Posterior cingulate gyrus (tissue), 11 donors: ENCODE results near the gene MMP7.
A peak's percentile ranks its signal among the peaks of the same experiment; 100 is the strongest.

Experiments used
- DNase-seq, 10 donors: peaks; one replicate each; pipeline versions ENCODE4 v3.0.0 to v3.0.0-alpha.2; 2020 to 2021; ENCODE audit warnings: mixed read lengths in 3 of 10
- intact Hi-C: fragments of 100-400 bp; cut with DNase I; formaldehyde crosslinking; loops from one replicate; pipeline ENCODE4 v1.15.1; 2023

The MMP7 gene

DNA sequence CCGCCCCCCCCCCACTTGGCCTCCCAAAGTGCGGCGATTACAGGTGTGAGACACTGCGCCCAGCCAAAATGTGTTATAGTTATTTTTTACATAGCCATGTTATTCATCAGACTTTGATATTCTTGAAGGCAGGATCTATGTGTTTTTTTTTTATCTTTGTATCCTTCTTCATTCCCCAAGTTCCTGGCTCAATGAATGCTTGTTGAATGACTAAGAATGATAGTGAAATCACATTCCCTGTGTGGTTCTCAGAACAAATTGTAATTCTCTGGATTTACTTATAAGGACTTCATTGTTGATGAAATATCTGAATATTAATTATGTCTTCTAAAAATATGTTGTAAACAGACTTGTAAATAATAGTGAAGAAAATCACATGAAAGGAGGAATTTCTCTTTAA lies 33.5 kb downstream of the MMP7 start:
- DNase-seq, result no peak
- intact Hi-C loops, result loop anchor here (5.0 to 10.0 kb wide), 3 partner anchors 45 to 210 kb away; partner anchors contain the start of gene TMEM123

DNA sequence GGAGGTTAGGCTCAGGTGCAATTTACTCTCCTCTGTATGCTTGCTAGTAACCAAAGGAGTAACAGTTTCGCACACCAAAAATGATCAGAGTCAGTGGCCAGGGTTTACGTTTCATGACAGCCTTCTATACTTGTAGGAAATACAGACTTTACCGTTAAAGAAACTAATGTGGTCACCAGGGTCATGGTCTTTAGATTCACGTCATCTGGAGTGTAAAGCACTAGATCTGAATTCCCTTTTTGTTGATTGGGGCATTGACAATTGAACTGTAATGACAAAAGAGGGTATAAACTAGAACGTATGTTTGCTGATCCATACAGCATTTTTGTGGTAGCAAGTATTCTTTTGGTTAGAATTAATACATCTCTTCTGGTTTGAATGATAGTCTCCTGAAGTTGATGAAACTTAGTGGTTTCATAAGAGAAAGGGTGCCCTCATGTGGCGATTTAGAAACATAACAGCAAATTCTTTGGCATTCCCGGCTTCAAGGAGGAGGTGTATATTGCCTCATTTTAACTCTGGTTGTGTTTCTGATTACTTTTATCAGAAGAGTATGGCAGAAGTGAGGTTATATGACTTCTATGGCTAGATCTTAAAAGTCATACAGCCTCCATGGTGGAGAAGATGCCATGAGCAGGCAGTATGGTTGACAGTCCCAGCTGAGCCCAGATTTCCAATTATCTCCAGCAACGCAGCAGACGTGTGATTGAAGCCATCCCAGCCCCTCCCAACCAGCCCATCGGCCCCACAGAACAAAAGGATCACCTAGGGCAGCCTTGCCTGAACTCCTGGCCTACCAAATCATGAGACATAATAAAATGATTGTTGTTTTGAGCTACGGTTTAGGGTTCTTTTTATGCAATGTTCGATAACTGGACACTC lies 35.1 kb downstream of the MMP7 start:
- intact Hi-C loops, result loop anchor here (1.0 to 10.0 kb wide), 6 partner anchors 43 to 208 kb away; partner anchors contain the start of gene TMEM123
- peak in 3 of 10 donors; percentile 15 to 46 (median 37) for DNase-seq

DNA sequence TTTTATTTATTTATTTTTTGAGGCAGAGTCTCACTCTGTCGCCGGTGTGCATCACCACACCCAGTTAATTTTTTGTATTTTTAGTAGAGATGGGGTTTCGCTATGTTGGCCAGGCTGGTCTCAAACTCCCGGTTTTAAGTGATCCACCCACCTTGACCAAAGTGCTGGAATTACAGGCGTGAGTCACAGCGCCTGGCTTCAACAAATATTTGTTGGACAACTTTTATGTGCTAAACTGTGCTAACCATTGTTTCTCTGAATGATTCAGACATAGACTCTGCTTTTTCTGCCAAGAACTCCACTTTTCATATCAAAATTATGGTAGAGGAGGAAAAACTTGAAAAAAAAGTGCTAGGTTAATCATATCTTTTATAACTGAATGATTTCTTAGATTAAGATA lies 36.3 kb downstream of the MMP7 start:
- intact Hi-C loops, result loop anchor here (10.0 kb wide), 1 partner anchor 121 kb away; no protein-coding TSS in a partner anchor
- no peak for DNase-seq

DNA sequence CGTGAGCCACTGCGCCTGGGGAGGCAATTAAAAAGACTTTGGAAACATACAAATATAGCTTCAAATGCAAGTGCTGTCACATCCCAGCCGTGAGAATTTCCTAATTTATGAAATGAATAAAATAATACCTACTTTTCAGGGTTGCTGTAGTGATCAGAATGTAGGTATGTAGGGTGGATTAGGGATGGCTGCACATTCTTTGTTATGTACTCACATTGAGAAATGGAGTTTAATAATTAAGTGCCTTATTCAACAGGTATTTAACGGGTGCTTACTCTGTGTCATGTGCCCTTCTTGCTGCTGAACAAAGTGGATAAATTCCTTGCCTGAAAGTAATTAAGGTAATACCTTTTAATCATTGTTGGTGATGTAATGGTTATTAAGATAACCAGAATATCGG lies 37.0 kb downstream of the MMP7 start:
- no peak for DNase-seq
- intact Hi-C loops, result loop anchor here (10.0 kb wide), 1 partner anchor 121 kb away; no protein-coding TSS in a partner anchor

DNA sequence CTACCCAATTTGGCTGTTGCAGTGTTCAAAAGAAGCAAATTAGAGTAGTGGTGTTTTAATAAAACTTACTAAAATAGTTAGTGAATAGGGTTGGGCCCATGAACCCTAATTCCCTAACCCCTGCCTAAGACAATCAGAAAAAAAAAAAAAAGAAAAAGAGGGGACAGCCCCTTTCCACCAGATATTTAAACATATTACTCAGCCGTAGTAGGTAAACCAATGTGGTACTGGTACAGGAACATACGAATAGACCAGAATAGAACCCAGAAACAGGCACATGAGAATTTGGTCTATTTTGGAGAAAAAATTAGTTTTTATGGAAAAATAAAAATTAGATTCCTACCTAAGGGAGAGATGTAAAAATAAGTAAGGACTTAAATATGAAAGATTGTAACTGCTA lies 38.6 kb downstream of the MMP7 start:
- no peak for DNase-seq
- intact Hi-C loops, result loop anchor here (10.0 kb wide), 1 partner anchor 123 kb away; no protein-coding TSS in a partner anchor

DNA sequence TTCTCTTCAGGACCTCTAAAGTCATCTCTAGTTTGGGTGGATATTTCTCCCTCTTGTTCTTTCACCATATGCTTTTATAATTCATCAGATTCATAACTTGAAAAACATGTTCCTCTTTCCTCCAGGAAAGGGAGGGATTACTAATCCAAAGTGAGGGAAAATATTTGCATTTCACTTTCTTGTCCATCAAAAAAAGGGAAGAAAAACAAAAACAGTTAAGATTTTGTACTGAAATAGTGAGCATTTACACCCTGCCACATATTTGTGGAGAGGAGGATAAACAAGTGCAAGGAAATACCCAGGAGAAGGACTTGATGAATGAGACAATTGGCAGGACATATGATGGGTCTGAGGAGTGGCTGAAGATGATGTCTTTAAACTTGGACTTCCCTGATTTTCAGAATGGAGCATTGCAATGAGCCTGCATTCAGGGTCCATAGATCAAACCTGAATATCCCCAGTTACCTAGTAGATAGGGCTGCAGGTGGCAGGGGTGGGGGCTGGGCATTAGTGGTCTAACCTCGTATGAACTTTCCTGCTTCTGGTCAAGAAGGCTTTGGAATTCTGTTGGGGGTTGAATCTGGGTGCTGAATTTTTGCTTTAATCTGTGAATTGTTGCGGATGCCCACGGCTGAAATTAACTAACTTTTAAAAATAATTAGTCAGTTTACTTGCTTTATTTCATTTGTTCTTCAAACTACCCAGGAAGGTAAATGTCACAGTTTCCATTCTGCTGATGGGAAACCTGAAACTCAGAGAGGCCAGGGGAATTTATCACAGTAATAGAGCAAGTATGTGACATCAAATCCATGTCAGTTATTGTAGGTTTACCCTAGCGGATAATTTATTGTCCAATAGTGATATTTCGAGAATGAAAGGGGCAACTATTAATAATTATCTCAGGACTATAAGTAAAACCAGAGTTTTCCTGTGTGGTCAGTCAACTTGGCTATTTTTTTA lies 41.1 kb downstream of the MMP7 start:
- DNase-seq, result no peak
- intact Hi-C loops, result loop anchor here (10.0 kb wide), 1 partner anchor 125 kb away; no protein-coding TSS in a partner anchor

DNA sequence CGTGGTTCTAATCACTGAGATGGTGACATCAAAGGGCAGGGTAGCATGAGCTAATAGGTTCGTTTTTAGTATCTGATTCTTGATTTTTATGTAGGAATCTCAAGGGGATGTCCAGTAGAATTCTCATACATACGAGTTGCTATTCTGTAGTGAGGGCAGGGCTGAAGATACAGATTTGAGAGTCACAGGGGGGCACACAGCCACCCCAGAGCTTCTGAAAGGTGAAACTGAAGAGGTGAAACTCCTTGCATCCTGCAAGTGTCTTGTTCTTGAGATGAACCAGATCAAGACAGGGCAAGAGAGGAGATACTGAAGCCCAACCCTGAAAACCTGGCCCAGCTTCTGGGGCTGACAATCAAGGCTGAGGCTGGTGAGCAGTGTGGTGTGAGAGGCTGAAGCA lies 42.3 kb downstream of the MMP7 start:
- no peak for DNase-seq
- intact Hi-C loops, result no loop called here

DNA sequence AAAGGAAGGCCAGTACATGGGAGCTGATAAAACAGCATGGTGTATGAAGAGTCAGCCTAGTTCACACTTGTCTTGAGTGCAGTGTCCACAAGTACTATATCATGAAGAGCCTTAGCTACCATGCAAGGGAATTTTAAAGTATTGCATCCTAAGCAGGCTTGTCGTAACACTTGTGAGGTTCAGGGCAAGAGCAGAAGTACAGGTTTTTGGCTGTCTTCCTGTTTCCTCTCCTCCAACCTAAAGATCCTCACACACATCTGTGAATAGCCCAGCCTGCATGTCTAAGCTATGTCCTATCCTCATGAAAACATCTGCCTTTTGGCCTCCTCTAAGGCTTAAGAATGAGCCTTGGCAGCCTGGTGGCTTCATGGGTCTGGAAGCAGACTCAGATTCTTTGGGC lies 43.3 kb downstream of the MMP7 start:
- no peak for DNase-seq
- intact Hi-C loops, result no loop called here

DNA sequence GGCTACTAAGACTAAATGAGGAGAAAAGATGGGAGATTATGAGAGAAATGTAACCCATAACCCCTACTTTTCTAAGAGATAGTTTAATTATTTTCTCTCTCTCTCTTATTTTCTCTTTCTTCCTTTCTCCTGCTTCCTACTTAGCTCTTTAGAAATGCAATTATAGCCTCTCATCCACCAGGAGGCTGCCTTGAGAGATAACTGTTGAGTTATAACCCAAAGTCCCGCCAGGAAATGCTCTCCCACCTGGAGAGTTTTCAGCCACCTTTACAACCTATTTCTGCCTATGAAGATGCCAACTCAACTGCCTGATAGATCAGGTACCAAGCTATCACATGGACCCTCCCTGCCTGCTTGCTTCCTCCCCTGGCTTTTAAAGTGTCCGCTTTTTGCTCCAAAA lies 44.0 kb downstream of the MMP7 start:
- intact Hi-C loops, result no loop called here

DNA sequence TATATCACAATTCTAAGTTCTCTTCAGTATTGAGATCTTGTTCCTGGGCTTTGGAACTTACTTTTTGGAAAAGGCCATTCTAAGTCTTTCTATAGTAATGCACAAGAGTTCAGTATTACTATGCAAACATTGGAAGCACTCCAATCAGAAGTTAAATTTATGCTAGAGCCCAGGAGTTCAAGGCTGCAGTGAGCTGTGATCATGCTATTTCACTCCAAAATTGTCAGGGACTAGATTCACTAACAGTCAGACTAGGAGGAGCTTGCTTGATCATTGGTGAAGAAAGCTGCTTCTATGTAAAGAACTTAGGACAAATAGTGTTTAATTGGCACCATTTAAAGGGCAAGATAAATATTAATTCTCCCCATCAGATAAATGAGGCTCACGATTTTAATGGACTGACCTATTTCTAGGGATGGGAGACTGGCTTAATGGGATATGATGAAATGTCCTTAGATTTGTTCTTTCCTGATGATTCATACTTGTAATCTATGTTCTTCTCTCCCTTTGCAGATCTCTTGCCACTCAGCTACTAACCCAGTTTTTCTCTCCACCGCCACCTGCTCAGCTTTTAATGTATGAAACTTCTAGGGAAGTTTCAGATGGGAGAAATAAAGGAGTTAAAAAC lies 45.3 kb downstream of the MMP7 start:
- intact Hi-C loops, result no loop called here
- DNase-seq, result no peak

More for the DNA sequence above, 44.0 kb downstream of the MMP7 start:
- no peak for DNase-seq

DNA sequence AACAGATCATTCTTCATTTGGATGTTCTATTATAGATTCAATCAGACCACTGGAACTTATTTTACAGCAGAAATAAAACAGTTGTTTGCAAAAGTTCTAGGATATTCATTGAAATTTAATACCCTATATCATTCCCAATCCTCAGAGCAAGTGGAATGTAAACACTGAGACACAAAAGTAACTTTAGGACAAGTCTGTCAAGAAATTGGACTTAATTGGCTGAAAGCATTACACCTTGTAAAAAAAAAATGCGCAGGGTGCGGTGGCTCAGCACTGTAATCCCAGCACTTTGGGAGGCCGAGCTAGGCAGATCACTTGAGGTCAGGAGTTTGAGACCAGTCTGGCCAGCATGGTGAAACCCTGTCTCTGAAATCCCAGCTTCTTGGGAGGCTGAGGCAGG lies 48.1 kb downstream of the MMP7 start:
- intact Hi-C loops, result no loop called here
- DNase-seq, result no peak

DNA sequence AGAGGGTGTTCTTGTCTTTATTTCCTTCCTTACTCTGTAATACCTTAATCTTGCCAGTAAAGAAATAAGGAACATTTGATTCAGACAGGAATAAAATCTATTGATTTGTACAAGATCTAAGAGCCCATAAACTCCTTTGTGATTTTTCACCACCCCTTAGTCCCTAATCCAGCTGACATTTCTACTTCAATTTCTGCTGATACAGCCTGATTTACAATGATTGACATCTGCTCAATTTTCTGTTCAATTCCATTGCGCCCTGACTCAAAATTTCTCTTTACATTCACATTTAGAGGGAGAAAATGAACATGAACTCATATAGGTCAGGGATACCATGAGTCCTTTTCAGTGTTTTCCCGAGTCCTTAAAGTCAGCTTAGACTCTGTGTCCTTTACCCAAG lies 50.8 kb downstream of the MMP7 start:
- intact Hi-C loops, result no loop called here
- DNase-seq, result no peak

DNA sequence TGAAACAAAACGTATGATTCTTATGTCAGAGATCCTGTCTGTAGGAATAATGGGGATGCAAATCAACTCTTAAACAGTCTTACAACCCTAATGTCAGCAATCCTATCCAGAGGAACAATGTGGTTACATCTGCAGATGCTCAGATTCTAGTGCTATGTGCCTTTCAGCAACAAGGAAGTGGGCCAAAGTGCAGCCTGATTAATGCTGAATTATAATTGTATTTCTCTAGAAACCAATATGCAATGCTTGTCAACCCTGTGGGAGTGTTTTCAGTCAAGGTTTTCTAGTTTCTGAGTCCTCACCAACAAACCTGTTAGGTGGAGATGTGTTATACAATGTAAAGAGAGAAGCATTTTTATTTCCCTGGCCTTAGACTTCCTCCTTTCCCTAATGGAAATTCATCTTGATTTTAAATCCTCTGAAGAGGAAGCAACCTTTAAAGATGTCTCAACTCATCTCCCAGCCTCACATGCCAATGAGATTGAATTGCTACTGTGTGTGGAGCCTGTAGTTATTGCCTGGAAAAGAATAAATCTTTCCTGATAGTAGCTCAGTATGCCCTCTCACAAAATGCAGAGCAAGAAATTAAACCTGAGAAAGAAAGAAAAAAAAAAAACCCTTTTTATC lies 51.8 kb downstream of the MMP7 start:
- DNase-seq, result no peak
- intact Hi-C loops, result no loop called here

DNA sequence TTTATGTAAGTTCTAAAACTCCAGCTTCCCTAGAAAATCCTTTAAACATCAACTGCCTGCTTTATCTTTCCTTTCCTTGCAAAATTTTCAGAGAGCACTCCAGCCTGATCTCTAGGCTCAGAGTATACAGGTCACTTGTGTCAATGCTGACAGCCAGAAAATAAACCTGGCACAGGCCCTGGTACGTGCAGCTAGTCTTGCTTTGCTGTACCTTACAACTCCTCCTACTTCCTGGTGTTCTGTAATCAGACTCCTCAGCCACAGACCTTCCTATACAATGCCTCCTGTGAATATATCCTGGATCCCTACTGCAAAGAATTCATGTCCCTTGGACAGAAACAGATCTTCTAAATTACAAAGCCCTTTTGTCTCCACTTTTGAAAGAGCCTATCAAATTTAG lies 53.7 kb downstream of the MMP7 start:
- DNase-seq, result no peak
- intact Hi-C loops, result no loop called here

DNA sequence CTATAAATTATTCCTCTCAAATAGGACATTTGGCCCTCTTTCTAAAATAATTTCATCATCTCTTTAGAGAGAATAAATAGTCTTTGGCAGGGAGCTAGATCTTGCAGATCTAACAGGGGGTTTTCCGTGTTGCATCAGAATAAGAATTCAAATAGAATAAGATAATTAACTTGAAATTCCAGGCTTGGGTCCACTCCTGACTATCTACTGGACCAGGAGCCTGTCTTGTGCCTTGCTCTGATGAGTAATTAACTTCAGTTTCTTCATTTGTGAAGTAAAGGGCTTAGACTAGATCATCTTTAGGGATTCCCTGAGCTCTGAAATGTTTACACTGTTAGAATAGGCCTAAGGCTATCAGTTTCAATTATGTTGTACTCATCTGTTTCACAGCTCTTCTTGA lies 54.5 kb downstream of the MMP7 start:
- DNase-seq, result no peak
- intact Hi-C loops, result no loop called here

DNA sequence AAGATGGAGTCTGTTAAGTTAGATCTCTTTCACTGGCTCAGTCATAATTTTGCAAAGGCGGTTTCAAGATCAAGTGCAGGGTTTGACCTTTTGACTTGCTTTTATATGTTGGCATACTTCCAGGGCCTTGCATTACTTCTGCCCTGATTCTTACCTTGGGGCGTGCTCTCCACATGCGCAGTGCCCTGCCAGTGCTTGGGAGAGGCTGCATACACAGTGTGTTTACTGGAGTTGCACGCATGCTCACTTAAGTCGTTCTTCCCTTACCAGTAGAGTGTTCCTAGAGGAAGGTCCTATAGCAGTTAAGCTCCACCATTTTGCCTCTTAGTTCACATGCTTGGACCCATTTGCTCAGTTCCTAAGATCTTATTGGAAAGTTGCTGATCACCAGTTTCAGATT lies 57.0 kb downstream of the MMP7 start:
- no peak for DNase-seq
- intact Hi-C loops, result no loop called here

DNA sequence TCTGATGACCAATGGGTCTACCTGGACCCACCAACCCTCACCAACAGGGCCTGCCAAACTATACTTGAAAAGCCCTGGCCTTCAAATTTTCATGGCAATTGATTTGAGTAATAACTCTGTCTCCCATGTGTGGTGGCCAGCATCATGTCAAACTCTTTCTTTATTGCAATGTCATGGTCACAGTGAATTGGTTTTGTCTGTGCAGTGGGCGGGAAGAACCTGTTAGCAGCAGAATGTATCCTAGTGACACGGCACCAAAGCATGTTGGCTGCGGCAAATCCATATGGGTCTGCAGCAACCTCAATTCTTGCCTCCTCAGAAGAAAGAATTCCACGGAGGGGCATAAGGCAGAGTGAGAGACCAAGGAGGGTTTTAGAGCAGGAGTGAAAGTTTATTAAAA lies 58.4 kb downstream of the MMP7 start:
- intact Hi-C loops, result no loop called here
- DNase-seq, result no peak

DNA sequence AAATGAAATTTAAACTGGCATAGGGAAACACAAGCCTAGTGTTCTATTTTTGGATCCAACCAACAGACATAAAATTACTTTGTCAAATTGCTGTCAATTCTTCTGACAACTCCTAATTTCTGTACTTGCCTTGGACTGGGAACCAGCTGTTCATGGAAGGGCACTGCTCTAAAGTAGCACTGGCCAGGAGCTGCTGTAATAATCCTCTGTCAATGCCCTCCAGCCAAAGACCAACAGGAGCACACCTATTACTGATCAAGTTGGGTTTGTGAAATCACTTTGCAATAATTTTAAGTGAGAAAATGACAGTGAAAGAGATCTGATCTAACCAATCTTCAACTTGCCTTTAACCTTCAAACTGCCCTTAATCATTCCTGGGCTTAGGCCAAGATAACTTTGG lies 59.1 kb downstream of the MMP7 start:
- no peak for DNase-seq

More for the DNA sequence above, 59.1 kb downstream of the MMP7 start:
- intact Hi-C loops, result no loop called here
